GM21367 (cell line): ENCODE data around the gene SPESP1.

Experiments
- ATAC-seq: cut with Tn5 transposase; IDR thresholded peaks from one replicate; pipeline ENCODE4 v1.9.1; 2021; ENCODE audit not compliant: unreplicated experiment

The SPESP1 gene

GRCh38 chr15:68930268-68931022, at the start of gene SPESP1:
Gene SPESP1, plus strand, starts transcription at chr15:68930525. Its CDS starts 129 bp downstream, at chr15:68930654.
- no peak for ATAC-seq

- no peak for ATAC-seq
These were observed 45.3 kb upstream of the SPESP1 start for GRCh38 chr15:68885070-68885469.

GRCh38 chr15:68887120-68887519, 43.2 kb upstream of the SPESP1 start:
- ATAC-seq: no peak

- ATAC-seq: no peak
These were observed 42.5 kb upstream of the SPESP1 start for GRCh38 chr15:68887819-68888218.

GRCh38 chr15:68888419-68888818, 41.9 kb upstream of the SPESP1 start:
- ATAC-seq: no peak

- ATAC-seq: no peak
These were observed 36.1 kb upstream of the SPESP1 start for GRCh38 chr15:68894208-68894607.

- ATAC-seq: no peak
These were observed 34.1 kb upstream of the SPESP1 start for GRCh38 chr15:68896178-68896577.

- ATAC-seq: no peak
These were observed 33.3 kb upstream of the SPESP1 start for GRCh38 chr15:68897016-68897415.

GRCh38 chr15:68900027-68900426, 30.3 kb upstream of the SPESP1 start:
- no peak for ATAC-seq

- no peak for ATAC-seq
These were observed 22.9 kb upstream of the SPESP1 start for GRCh38 chr15:68907396-68907923.

GRCh38 chr15:68909601-68910100, 20.7 kb upstream of the SPESP1 start:
- no peak for ATAC-seq

- no peak for ATAC-seq
These were observed 20.0 kb upstream of the SPESP1 start for GRCh38 chr15:68910341-68910740.

- no peak for ATAC-seq
These were observed 19.5 kb upstream of the SPESP1 start for GRCh38 chr15:68910816-68911215.

- ATAC-seq: no peak
These were observed 8.4 kb upstream of the SPESP1 start for GRCh38 chr15:68921926-68922325.

GRCh38 chr15:68924866-68925560, 5.3 kb upstream of the SPESP1 start:
- ATAC-seq: no peak

- no peak for ATAC-seq
These were observed 2.7 kb downstream of the SPESP1 start for GRCh38 chr15:68933001-68933400.

GRCh38 chr15:68934341-68934740, 4.0 kb downstream of the SPESP1 start:
- no peak for ATAC-seq

GRCh38 chr15:68935400-68935937, 5.1 kb downstream of the SPESP1 start:
- no peak for ATAC-seq

- ATAC-seq: no peak
These were observed 9.2 kb downstream of the SPESP1 start for GRCh38 chr15:68939501-68939900.

- ATAC-seq: no peak
These were observed 21.5 kb downstream of the SPESP1 start for GRCh38 chr15:68951813-68952212.

GRCh38 chr15:68957696-68958095, 27.4 kb downstream of the SPESP1 start:
- ATAC-seq: no peak

GRCh38 chr15:68958597-68958996, 28.3 kb downstream of the SPESP1 start:
- ATAC-seq: no peak
